SU-DHL-6 (cell line): ENCODE measurements around the gene UBAC2.

Experiments
- EZH2phosphoT487 ChIP-seq: fragments of 200-600 bp; sonication (generic), shearing (Covaris generic); conservative IDR thresholded peaks from 2 replicates; pipeline ENCODE4 v1.6.1; 2018; ENCODE audit warnings: mild to moderate bottlenecking, antibody characterized with exemption, low read length, moderate library complexity, mixed read lengths
- TF ChIP-seq, protein P1 (sequence below): fragments of 200-600 bp; sonication (generic); IDR thresholded peaks from one replicate; pipeline ENCODE4 v1.5.1; 2017; ENCODE audit warnings: antibody characterized with exemption, mild to moderate bottlenecking, low read length, moderate library complexity; ENCODE audit not compliant: insufficient read depth, poor library complexity, severe bottlenecking

- TF ChIP-seq, protein P1, sequence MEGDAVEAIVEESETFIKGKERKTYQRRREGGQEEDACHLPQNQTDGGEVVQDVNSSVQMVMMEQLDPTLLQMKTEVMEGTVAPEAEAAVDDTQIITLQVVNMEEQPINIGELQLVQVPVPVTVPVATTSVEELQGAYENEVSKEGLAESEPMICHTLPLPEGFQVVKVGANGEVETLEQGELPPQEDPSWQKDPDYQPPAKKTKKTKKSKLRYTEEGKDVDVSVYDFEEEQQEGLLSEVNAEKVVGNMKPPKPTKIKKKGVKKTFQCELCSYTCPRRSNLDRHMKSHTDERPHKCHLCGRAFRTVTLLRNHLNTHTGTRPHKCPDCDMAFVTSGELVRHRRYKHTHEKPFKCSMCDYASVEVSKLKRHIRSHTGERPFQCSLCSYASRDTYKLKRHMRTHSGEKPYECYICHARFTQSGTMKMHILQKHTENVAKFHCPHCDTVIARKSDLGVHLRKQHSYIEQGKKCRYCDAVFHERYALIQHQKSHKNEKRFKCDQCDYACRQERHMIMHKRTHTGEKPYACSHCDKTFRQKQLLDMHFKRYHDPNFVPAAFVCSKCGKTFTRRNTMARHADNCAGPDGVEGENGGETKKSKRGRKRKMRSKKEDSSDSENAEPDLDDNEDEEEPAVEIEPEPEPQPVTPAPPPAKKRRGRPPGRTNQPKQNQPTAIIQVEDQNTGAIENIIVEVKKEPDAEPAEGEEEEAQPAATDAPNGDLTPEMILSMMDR: no peak
- no peak for TF ChIP-seq EZH2phosphoT487
Measured at GRCh38 chr13:99391781-99392469, 191.3 kb downstream of the UBAC2 start.
